ENCODE data around the gene GALNT6. TPM values are rescaled to one million over a fixed set of nuclear protein-coding genes. Genes with fewer than 3 reads are reported as not detected.
A peak's percentile ranks its signal among the peaks of the same experiment; 100 is the strongest.

Gene GALNT6
- total and polyA plus RNA-seq, 7 donors, result 0.10 to 2.1 (median 0.40) TPM

DNA sequence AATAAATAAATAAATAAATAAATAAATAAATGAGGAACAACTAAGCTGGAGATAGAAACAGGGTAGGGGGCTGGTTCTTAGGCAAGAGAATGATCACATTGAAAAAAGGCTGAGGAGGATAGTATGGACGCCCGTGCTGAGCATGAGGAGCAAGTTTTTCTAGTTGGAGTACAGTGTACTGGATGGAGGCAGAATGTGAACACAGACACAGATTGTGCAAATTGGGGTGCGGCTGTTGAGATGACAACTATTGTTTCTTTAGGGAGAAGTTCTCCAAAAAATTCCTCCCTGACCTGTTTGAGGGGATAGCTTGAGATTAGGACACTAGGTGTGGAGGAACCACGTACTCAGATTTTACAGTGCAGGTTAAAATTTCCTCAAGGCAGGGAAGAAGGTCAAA lies 66.3 kb downstream of the GALNT6 start:
- DNase-seq (no peak), ATAC-seq (no peak)
- Histone ChIP-seq H3K36me3 (ENCODE audit: insufficient read depth in 1 of 2, low read depth in 1 of 2) (no peaks in the 10 kb centered on the region), H3K4me1 (no peaks in the 10 kb centered on the region), H3K27me3 (ENCODE audit: insufficient read depth in 3 of 3, low read length in 2 of 3) (no peaks in the 10 kb centered on the region), H3K9me3 (no peaks in the 10 kb centered on the region), H3K4me3 (no peak overlapping the region), H3K27ac (no peak overlapping the region)
- intact Hi-C loops (cut with DNase I), result no loop called here
- 92 to 94% (median 92%) methylated on average over 4 of the region's 4 CpGs for whole genome bisulfite sequencing, 3 donors
- TF ChIP-seq, protein P1, sequence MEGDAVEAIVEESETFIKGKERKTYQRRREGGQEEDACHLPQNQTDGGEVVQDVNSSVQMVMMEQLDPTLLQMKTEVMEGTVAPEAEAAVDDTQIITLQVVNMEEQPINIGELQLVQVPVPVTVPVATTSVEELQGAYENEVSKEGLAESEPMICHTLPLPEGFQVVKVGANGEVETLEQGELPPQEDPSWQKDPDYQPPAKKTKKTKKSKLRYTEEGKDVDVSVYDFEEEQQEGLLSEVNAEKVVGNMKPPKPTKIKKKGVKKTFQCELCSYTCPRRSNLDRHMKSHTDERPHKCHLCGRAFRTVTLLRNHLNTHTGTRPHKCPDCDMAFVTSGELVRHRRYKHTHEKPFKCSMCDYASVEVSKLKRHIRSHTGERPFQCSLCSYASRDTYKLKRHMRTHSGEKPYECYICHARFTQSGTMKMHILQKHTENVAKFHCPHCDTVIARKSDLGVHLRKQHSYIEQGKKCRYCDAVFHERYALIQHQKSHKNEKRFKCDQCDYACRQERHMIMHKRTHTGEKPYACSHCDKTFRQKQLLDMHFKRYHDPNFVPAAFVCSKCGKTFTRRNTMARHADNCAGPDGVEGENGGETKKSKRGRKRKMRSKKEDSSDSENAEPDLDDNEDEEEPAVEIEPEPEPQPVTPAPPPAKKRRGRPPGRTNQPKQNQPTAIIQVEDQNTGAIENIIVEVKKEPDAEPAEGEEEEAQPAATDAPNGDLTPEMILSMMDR (IDR thresholded peaks at IDR 0.05), result no peak

- H3K36me3 ChIP-seq (ENCODE audit: insufficient read depth in 1 of 2, low read depth in 1 of 2), result no peaks in the 10 kb centered on the region
- TF ChIP-seq, protein P1 (IDR thresholded peaks at IDR 0.05), result no peak
- peak in 2 of 4 donors; percentile 24 to 46 for ATAC-seq
- intact Hi-C loops (cut with DNase I), result no loop called here
- DNase-seq, result peak; percentile 52 to 75
- H3K4me1 ChIP-seq, result no peaks in the 10 kb centered on the region
- peak within 1 kb of the TSS; percentile 42 for H3K4me3 ChIP-seq
- no peaks in the 10 kb centered on the region for H3K9me3 ChIP-seq
- WGBS, 3 donors, result 89 to 93% (median 90%) methylated on average over 60 of the region's 60 CpGs
- H3K27ac ChIP-seq, result no peak within 1 kb of the TSS
- H3K27me3 ChIP-seq (ENCODE audit: insufficient read depth in 3 of 3, low read length in 2 of 3), result no peaks in the 10 kb centered on the region
Observed at GRCh38 chr12:51323966-51324895, 67.0 kb downstream of the GALNT6 start, which contains the start of gene BIN2. BIN2 (minus strand) TSS chr12:51324174; CDS start chr12:51324102, 72 bp downstream.

DNA sequence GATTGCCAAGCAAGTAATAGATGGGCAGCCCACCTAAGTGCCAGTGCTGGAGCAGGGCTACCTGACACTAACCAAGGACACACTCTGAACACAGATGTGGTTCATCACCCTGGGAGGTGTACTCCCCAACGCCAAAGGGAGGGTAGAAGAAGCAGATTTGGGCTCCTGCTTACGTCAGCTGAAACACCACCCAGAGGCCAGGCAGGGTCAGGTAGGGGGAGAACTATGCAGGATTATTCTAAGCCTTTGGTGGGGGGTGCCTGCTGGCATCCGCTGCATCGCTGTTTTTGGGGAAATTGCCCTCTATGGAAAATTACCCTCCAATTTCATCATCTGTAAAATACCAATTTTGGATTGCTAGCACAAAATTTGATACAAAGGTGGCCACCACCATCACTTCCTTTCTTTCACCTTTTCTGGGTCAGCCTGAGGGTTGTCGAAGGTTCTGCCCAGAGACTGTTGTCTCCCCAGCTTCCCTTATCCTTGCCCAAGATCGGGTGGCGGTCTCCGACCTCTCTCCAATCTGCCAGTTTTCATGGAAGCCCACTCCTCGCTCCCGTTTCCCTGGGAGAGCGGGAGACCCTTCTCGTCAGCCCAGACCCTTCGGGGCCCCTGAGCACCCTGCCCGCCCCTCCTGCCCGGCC lies 67.8 kb downstream of the GALNT6 start:
- no peaks in the 10 kb centered on the region for H3K36me3 ChIP-seq (ENCODE audit: insufficient read depth in 1 of 2, low read depth in 1 of 2)
- intact Hi-C loops (cut with DNase I), result no loop called here
- H3K27me3 ChIP-seq (ENCODE audit: insufficient read depth in 3 of 3, low read length in 2 of 3), result no peaks in the 10 kb centered on the region
- no peak for ATAC-seq
- H3K4me3 ChIP-seq, result peak overlapping the region; percentile 42
- no peak overlapping the region for H3K27ac ChIP-seq
- no peaks in the 10 kb centered on the region for H3K9me3 ChIP-seq
- no peaks in the 10 kb centered on the region for H3K4me1 ChIP-seq
- TF ChIP-seq, protein P1 (IDR thresholded peaks at IDR 0.05), result no peak
- 82 to 93% (median 87%) methylated on average over 15 of the region's 15 CpGs for WGBS, 3 donors
- no peak for DNase-seq

GRCh38 chr12:51322452-51322851 lies 68.8 kb downstream of the GALNT6 start:
- DNase-seq (no peak), ATAC-seq (no peak)
- WGBS, 3 donors, result 80 to 94% (median 88%) methylated on average over 5 of the region's 5 CpGs
- Histone ChIP-seq H3K27ac (no peak overlapping the region), H3K9me3 (no peaks in the 10 kb centered on the region), H3K4me1 (no peaks in the 10 kb centered on the region), H3K4me3 (peak overlapping the region; percentile 42), H3K27me3 (ENCODE audit: insufficient read depth in 3 of 3, low read length in 2 of 3) (no peaks in the 10 kb centered on the region), H3K36me3 (ENCODE audit: insufficient read depth in 1 of 2, low read depth in 1 of 2) (no peaks in the 10 kb centered on the region)
- TF ChIP-seq, protein P1 (IDR thresholded peaks at IDR 0.05), result no peak
- intact Hi-C loops (cut with DNase I), result no loop called here
